ENCODE results near the gene ACY1.

GRCh38 chr3:52007291-52007690 is 24.0 kb downstream of the ACY1 start:
- TF ChIP-seq MAX (IDR thresholded peaks at IDR 0.05) (no peak), POLR2AphosphoS5 (IDR thresholded peaks at IDR 0.05; ENCODE audit: low read depth, low read length) (no peak), ZNF850 (CRISPR knock-in tag; conservative IDR thresholded peaks at IDR 0.05) (no peak), CTCF (CRISPR knock-in tag; IDR thresholded peaks at IDR 0.05) (no peak), ZNF275 (CRISPR knock-in tag; IDR thresholded peaks at IDR 0.05; ENCODE audit: borderline replicate concordance) (no peak), MTF1 (CRISPR knock-in tag; IDR thresholded peaks at IDR 0.05) (no peak), EZH2 (conservative IDR thresholded peaks at IDR 0.05; ENCODE audit: low read depth, low read length) (no peak)

Data from HepG2 (cell line).